LNCaP clone FGC (cell line): ENCODE results near the gene RBBP5.

Experiments used
- DNase-seq: peaks from one replicate; pipeline ENCODE4 v3.0.0-alpha.2; 2011; ENCODE audit warnings: low read depth
- H3K4me3 ChIP-seq: 2 replicates; pipeline ENCODE4 v1.5.1; 2011; ENCODE audit warnings: mild to moderate bottlenecking, low read depth, low read length, control low read depth
- CTCF ChIP-seq: IDR thresholded peaks from 2 replicates; pipeline ENCODE4 v1.5.1; 2012; ENCODE audit warnings: mild to moderate bottlenecking; ENCODE audit not compliant: control insufficient read depth, insufficient read depth; ENCODE audit errors: extremely low read depth

The RBBP5 gene

DNA sequence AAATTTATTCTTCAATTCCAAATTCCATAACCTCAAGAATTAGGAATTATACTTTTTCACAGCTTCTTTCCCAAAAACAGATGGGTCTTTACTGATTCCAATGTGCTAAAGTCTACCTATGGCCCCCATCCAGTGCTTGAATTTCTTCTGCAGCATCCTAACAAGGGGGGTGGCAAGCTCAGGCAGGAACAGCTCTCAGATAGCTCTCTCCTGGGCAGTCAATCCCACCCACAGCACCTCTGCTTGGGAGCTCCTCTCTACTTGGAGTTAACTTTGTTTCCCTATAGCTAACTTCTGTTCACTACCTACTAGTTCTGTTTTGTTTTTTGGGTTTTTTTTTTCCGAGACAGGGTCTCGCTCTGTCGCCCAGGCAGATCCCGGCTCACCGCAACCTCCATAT, 12.1 kb downstream of the RBBP5 start:
- no peak for DNase-seq
- H3K4me3 ChIP-seq = no peak overlapping the region
- TF ChIP-seq CTCF = no peak

- no peak for TF ChIP-seq CTCF
- no peak for DNase-seq
- no peak overlapping the region for H3K4me3 ChIP-seq
Observed at GRCh38 chr1:205109269-205109668, 12.5 kb downstream of the RBBP5 start.

GRCh38 chr1:205108464-205108863, 13.3 kb downstream of the RBBP5 start:
- no peak for DNase-seq
- no peak for TF ChIP-seq CTCF
- no peak overlapping the region for H3K4me3 ChIP-seq

DNA sequence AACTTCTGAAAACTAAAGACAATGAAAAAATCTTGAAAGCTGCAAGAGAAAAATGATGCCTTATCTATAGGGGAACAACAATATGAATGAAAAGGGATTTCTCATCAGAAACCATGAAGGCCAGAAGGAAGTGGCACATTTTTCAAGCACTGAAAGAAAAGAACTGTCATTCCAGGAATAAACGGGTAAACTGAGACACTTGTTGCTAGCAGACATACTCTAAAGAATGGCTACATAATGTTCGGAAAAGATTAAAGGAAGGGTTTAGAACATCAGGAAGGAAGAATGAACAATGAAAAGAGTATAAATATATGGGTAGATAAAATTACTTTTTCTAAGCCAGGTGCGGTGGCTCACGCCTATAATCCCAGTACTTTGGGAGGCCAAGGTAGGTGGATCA, 14.5 kb downstream of the RBBP5 start:
- no peak for TF ChIP-seq CTCF
- H3K4me3 ChIP-seq = no peak overlapping the region
- DNase-seq = no peak

DNA sequence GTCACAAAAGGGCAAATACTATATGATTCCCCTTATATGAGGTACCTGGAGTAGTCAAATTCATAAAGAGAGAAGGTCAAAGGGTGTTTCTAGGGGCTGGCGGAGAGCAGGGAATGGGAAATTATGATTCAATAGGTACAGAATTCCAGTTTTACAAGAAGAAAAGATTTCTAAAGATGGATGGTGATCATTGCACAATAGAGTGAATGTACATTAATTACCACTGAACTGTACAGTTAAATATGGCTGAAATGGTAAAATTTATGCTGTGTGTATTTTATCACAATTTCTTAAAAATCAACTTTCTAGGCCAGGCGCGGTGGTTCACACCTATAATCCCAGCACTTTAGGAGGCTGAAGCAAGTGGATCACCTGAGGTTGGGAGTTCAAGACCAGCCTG, 19.4 kb downstream of the RBBP5 start:
- no peak for TF ChIP-seq CTCF
- no peak for DNase-seq
- H3K4me3 ChIP-seq = no peak overlapping the region

DNA sequence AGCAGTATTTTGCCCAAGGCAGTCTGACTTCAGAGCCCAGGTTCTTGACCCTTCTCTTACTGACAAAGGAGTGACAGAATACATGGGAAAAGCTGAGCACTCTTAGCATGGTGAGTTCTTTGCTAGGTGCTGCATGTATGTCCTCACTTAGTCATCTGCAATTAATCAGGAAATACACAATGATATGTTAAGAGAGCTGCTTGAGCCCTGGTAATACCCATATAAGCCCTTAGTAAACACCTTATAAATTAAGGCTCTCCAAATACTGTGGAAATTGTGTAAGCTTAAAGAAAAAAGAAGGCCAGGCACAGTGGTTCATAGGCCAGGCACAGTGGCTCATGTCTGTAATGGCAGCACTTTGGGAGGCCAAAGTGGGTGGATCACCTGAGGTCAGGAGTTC, 23.5 kb downstream of the RBBP5 start:
- no peak overlapping the region for H3K4me3 ChIP-seq
- TF ChIP-seq CTCF = no peak
- DNase-seq = no peak

- DNase-seq = no peak
- TF ChIP-seq CTCF = no peak
- H3K4me3 ChIP-seq = no peak overlapping the region
Observed at GRCh38 chr1:205095422-205095821, 26.4 kb downstream of the RBBP5 start.
